ENCODE measurements around the gene MCOLN2. TPM values are rescaled to one million over a fixed set of nuclear protein-coding genes. Genes with fewer than 3 reads are reported as not detected.

The MCOLN2 gene
- polyA plus RNA-seq, 1 donor from 2014 or later, result not detected

DNA sequence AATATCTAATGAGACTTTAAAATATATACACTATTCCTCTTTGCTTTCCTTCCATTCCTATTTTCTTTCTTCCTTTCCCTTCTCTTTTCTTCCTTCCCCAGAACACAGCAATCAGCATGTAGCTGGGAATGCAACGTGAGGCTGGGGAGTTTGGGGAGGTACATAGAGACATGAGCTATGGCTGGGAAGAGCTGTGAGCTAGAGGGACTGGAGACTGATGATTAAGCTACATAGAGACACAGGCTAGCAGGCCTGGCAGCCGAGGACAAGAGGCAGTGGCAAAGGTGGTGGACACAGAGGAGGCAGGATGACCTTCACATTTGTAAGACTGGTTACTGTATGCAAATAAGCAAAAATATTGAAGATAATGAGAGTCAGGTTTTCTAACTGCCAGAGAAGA, 111.4 kb downstream of the MCOLN2 start:
- Histone ChIP-seq H3K27ac (ENCODE audit: low read length) (no peak overlapping the region), H3K9me2 (ENCODE audit: insufficient read depth, low read length) (no peaks in the 10 kb centered on the region), H3K4me2 (ENCODE audit: low read length) (no peak overlapping the region), H3K27me3 (ENCODE audit: insufficient read depth, low read depth, low read length) (no peaks in the 10 kb centered on the region), H3F3A (ENCODE audit: insufficient read depth, low read length, poor library complexity, severe bottlenecking) (no peaks in the 10 kb centered on the region), H3K36me3 (ENCODE audit: insufficient read depth, low read length) (no peaks in the 10 kb centered on the region), H3K79me2 (replicated peaks; ENCODE audit: insufficient read depth, low read length) (no peaks in the 10 kb centered on the region), H3K4me3 (ENCODE audit: low read length) (no peak overlapping the region), H3K9me3 (ENCODE audit: low read length) (no peaks in the 10 kb centered on the region), H2AFZ (ENCODE audit: low read depth, low read length) (no peak overlapping the region), H3K9ac (ENCODE audit: low read length) (no peak overlapping the region), H4K20me1 (ENCODE audit: insufficient read depth) (no peaks in the 10 kb centered on the region)
- no peak for TF ChIP-seq MXI1 (conservative IDR thresholded peaks at IDR 0.05; ENCODE audit: poor library complexity, severe bottlenecking)
- TF ChIP-seq SMC3 (conservative IDR thresholded peaks at IDR 0.05; ENCODE audit: poor library complexity), result no peak
- TF ChIP-seq REST (IDR thresholded peaks at IDR 0.05; ENCODE audit: borderline replicate concordance), result no peak
- no peak for TF ChIP-seq CTCF (IDR thresholded peaks at IDR 0.05; ENCODE audit: poor library complexity, severe bottlenecking)
- TF ChIP-seq EZH2 (IDR thresholded peaks at IDR 0.05; ENCODE audit: borderline replicate concordance, insufficient read depth, low read length, poor library complexity, severe bottlenecking), result no peak
- no peak for TF ChIP-seq TAF1 (IDR thresholded peaks at IDR 0.05; ENCODE audit: low read depth)
- TF ChIP-seq POLR2AphosphoS5 (IDR thresholded peaks at IDR 0.05), result no peak
- TF ChIP-seq EP300 (conservative IDR thresholded peaks at IDR 0.05; ENCODE audit: poor library complexity, severe bottlenecking), result no peak
- TF ChIP-seq RAD21 (conservative IDR thresholded peaks at IDR 0.05), result no peak

- Histone ChIP-seq H3F3A (ENCODE audit: insufficient read depth, low read length, poor library complexity, severe bottlenecking) (no peaks in the 10 kb centered on the region), H4K20me1 (ENCODE audit: insufficient read depth) (no peaks in the 10 kb centered on the region), H3K4me2 (ENCODE audit: low read length) (no peak overlapping the region), H3K27me3 (ENCODE audit: insufficient read depth, low read depth, low read length) (no peaks in the 10 kb centered on the region), H3K4me3 (ENCODE audit: low read length) (no peak overlapping the region), H3K9me3 (ENCODE audit: low read length) (no peaks in the 10 kb centered on the region), H3K79me2 (replicated peaks; ENCODE audit: insufficient read depth, low read length) (no peaks in the 10 kb centered on the region), H3K9me2 (ENCODE audit: insufficient read depth, low read length) (no peaks in the 10 kb centered on the region), H3K9ac (ENCODE audit: low read length) (no peak overlapping the region), H2AFZ (ENCODE audit: low read depth, low read length) (no peak overlapping the region), H3K27ac (ENCODE audit: low read length) (no peak overlapping the region), H3K36me3 (ENCODE audit: insufficient read depth, low read length) (no peaks in the 10 kb centered on the region)
- TF ChIP-seq EZH2 (IDR thresholded peaks at IDR 0.05; ENCODE audit: borderline replicate concordance, insufficient read depth, low read length, poor library complexity, severe bottlenecking) (no peak), RAD21 (conservative IDR thresholded peaks at IDR 0.05) (no peak), EP300 (conservative IDR thresholded peaks at IDR 0.05; ENCODE audit: poor library complexity, severe bottlenecking) (no peak), REST (IDR thresholded peaks at IDR 0.05; ENCODE audit: borderline replicate concordance) (no peak), CTCF (IDR thresholded peaks at IDR 0.05; ENCODE audit: poor library complexity, severe bottlenecking) (no peak), SMC3 (conservative IDR thresholded peaks at IDR 0.05; ENCODE audit: poor library complexity) (no peak), POLR2AphosphoS5 (IDR thresholded peaks at IDR 0.05) (no peak), MXI1 (conservative IDR thresholded peaks at IDR 0.05; ENCODE audit: poor library complexity, severe bottlenecking) (no peak), TAF1 (IDR thresholded peaks at IDR 0.05; ENCODE audit: low read depth) (no peak)
Measured at GRCh38 chr1:84884671-84885389, 112.1 kb downstream of the MCOLN2 start.
